ENCODE data around the gene PLA2G1B.

PLA2G1B gene

GRCh38 chr12:120328228-120328627 lies 649 bp upstream of the PLA2G1B start:
- no peak for DNase-seq (ENCODE audit: low read depth in 4 of 4, low spot score in 1 of 4)

- DNase-seq (ENCODE audit: low read depth in 4 of 4, low spot score in 1 of 4), result no peak
These were observed 2.6 kb downstream of the PLA2G1B start for GRCh38 chr12:120324841-120325417.

GRCh38 chr12:120323772-120324171 lies 3.8 kb downstream of the PLA2G1B start:
- DNase-seq (ENCODE audit: low read depth in 4 of 4, low spot score in 1 of 4), result no peak

- no peak for DNase-seq (ENCODE audit: low read depth in 4 of 4, low spot score in 1 of 4)
These were observed 6.0 kb downstream of the PLA2G1B start for GRCh38 chr12:120321382-120322202.

GRCh38 chr12:120317224-120318105 lies 10.1 kb downstream of the PLA2G1B start:
- peak; percentile 99 to 100 (median 99) for DNase-seq (ENCODE audit: low read depth in 4 of 4, low spot score in 1 of 4)

GRCh38 chr12:120316798-120317223 lies 10.8 kb downstream of the PLA2G1B start:
- no peak for DNase-seq (ENCODE audit: low read depth in 4 of 4, low spot score in 1 of 4)

- DNase-seq (ENCODE audit: low read depth in 4 of 4, low spot score in 1 of 4), result no peak
These were observed 13.4 kb downstream of the PLA2G1B start for GRCh38 chr12:120314220-120314619.

GRCh38 chr12:120301962-120302815 lies 25.4 kb downstream of the PLA2G1B start, which contains the start of gene SIRT4:
TSS of gene SIRT4 (plus strand) at chr12:120302321. CDS start at chr12:120303562, 1,241 bp downstream.
- DNase-seq (ENCODE audit: low read depth in 4 of 4, low spot score in 1 of 4), result peak; percentile 71 to 82 (median 76)

- DNase-seq (ENCODE audit: low read depth in 4 of 4, low spot score in 1 of 4), result peak; percentile 56 to 70 (median 66)
These were observed 34.7 kb downstream of the PLA2G1B start, which contains the start of gene RNU4-1 for GRCh38 chr12:120292661-120293531. TSS of gene RNU4-1 (minus strand) at chr12:120293237.

- DNase-seq (ENCODE audit: low read depth in 4 of 4, low spot score in 1 of 4), result peak in 1 of 4 experiments; percentile 21
These were observed 35.2 kb downstream of the PLA2G1B start for GRCh38 chr12:120292411-120292660.

GRCh38 chr12:120290609-120291305 lies 36.8 kb downstream of the PLA2G1B start:
- peak in 2 of 4 experiments; percentile 13 to 14 for DNase-seq (ENCODE audit: low read depth in 4 of 4, low spot score in 1 of 4)

- DNase-seq (ENCODE audit: low read depth in 4 of 4, low spot score in 1 of 4), result no peak
These were observed 40.1 kb downstream of the PLA2G1B start for GRCh38 chr12:120287491-120287890.

- DNase-seq (ENCODE audit: low read depth in 4 of 4, low spot score in 1 of 4), result no peak
These were observed 40.6 kb downstream of the PLA2G1B start for GRCh38 chr12:120286768-120287490.

GRCh38 chr12:120284381-120284780 lies 43.2 kb downstream of the PLA2G1B start:
- DNase-seq (ENCODE audit: low read depth in 4 of 4, low spot score in 1 of 4), result no peak

GRCh38 chr12:120283318-120283717 lies 44.3 kb downstream of the PLA2G1B start:
- DNase-seq (ENCODE audit: low read depth in 4 of 4, low spot score in 1 of 4), result no peak

GRCh38 chr12:120278137-120279069 lies 49.2 kb downstream of the PLA2G1B start:
- DNase-seq (ENCODE audit: low read depth in 4 of 4, low spot score in 1 of 4), result no peak

GRCh38 chr12:120276734-120277133 lies 50.8 kb downstream of the PLA2G1B start:
- no peak for DNase-seq (ENCODE audit: low read depth in 4 of 4, low spot score in 1 of 4)

All from stimulated activated CD4-positive, alpha-beta T cell treated with anti-CD3 and anti-CD28 coated beads, Interleukin-1b, Interleukin-23, amount 100 ng/mL, for 24 hours (primary cell).